Natural killer cell (primary cell): ENCODE data around the gene MGMT. TPM values are rescaled to one million over a fixed set of nuclear protein-coding genes. Genes with fewer than 3 reads are reported as not detected.

Source experiments
- ATAC-seq, 3 donors: fragments of 150-1000 bp in 2 of 3; fragments of 200-7000 bp in 1 of 3; cut with Tn5 transposase; 1 replicate in 1 of 3; 2 replicates in 2 of 3; pipeline ENCODE4 v1.10.0; 2021; ENCODE audit warnings: mild to moderate bottlenecking in 2 of 3, moderate library complexity in 2 of 3
- DNase-seq, 2 donors: peaks; one replicate each; pipeline versions ENCODE4 v3.0.0 to v3.0.0-alpha.2; 2013 to 2021; ENCODE audit warnings: mixed read lengths in 1 of 2
- H3K27ac ChIP-seq: one replicate; pipeline ENCODE4 v1.5.1; 2013; ENCODE audit warnings: mild to moderate bottlenecking, low read length
- H3K27me3 ChIP-seq: one replicate; pipeline ENCODE4 v1.6.1; 2013; ENCODE audit warnings: low read length; ENCODE audit not compliant: control insufficient read depth, insufficient read depth
- H3K36me3 ChIP-seq: one replicate; pipeline ENCODE4 v1.6.1; 2013; ENCODE audit warnings: low read length; ENCODE audit not compliant: control insufficient read depth, insufficient read depth
- H3K4me1 ChIP-seq: one replicate; pipeline ENCODE4 v1.6.1; 2013; ENCODE audit warnings: low read length; ENCODE audit not compliant: control insufficient read depth, insufficient read depth
- H3K4me3 ChIP-seq: one replicate; pipeline ENCODE4 v1.5.1; 2013; ENCODE audit warnings: low read length
- H3K9me3 ChIP-seq: one replicate; pipeline ENCODE4 v1.6.1; 2013; ENCODE audit warnings: low read length; ENCODE audit not compliant: control insufficient read depth, insufficient read depth
- H3K27ac Mint-ChIP-seq, 2 donors: one replicate each; pipeline ENCODE4 v1.8.0; 2022; ENCODE audit warnings: mild to moderate bottlenecking in 2 of 2, mixed read lengths in 2 of 2, moderate library complexity in 1 of 2
- H3K27me3 Mint-ChIP-seq, 2 donors: one replicate each; pipeline ENCODE4 v1.8.0; 2022; ENCODE audit warnings: low read depth in 2 of 2, mixed read lengths in 2 of 2
- H3K36me3 Mint-ChIP-seq: one replicate; pipeline ENCODE4 v1.8.0; 2022; ENCODE audit warnings: mixed read lengths
- H3K4me1 Mint-ChIP-seq, 2 donors: one replicate each; pipeline ENCODE4 v1.8.0; 2022; ENCODE audit warnings: mixed read lengths in 2 of 2
- H3K4me3 Mint-ChIP-seq: one replicate; pipeline ENCODE4 v1.8.0; 2022; ENCODE audit warnings: mild to moderate bottlenecking, moderate library complexity, mixed read lengths
- H3K9me3 Mint-ChIP-seq, 2 donors: one replicate each; pipeline ENCODE4 v1.8.0; 2022; ENCODE audit warnings: mixed read lengths in 2 of 2
- CTCF ChIP-seq: fragments of 200-600 bp; IDR thresholded peaks from one replicate; pipeline ENCODE4 v1.8.0; 2022; ENCODE audit warnings: antibody characterized with exemption
- WGBS: methylation state at CpG from one replicate; pipeline ENCODE4 v1.1.7; 2013; ENCODE audit warnings: missing lambda C conversion rate; ENCODE audit not compliant: insufficient coverage; 5-methylcytosine and 5-hydroxymethylcytosine counted together
- intact Hi-C: fragments of 100-400 bp; cut with micrococcal nuclease; formaldehyde crosslinking; loops from one replicate; pipeline ENCODE4 v1.14.2; 2022
- total RNA-seq, 4 donors: library from RNA; stranded (reverse); fragments of 120-200 nt in 1 of 4; gene quantifications; one replicate each; pipeline versions ENCODE4 v1.2.3 to v1.2.4, GENCODE V29; 2013 to 2022

MGMT gene
- total RNA-seq, 3 donors from 2014 or later (not counting 1 experiment from before 2014, with no cell fraction given): 16.5 to 19.7 (median 18.8) TPM

DNA sequence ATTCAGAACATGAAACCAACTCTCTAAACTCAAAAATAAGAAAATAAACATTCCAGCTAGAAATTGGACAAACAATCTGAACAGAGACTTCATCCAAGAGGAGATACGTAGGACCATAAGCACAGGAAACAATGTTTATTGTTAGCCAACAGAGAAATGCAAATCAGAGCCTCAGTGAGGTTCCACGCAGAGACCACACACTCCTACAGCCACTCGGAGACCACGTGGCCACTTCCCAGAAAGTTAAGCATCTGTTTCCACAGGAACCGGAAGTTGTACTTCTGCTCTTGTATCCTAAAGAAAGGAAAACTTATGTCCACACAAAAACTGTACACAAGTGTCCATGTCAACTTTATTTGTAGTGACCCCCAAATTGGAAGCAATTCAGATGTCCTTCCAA, 214.8 kb downstream of the MGMT start:
- Histone ChIP-seq H3K27me3 (no peaks in the 10 kb centered on the region), H3K9me3 (no peaks in the 10 kb centered on the region), H3K4me1 (no peaks in the 10 kb centered on the region), H3K36me3 (no peaks in the 10 kb centered on the region), H3K27ac (no peak overlapping the region), H3K4me3 (no peak overlapping the region)
- DNase-seq: no peak
- no peaks in the 10 kb centered on the region for H3K27me3 Mint-ChIP-seq
- TF ChIP-seq CTCF: no peak
- ATAC-seq: no peak
- H3K4me1 Mint-ChIP-seq: no peaks in the 10 kb centered on the region
- H3K9me3 Mint-ChIP-seq: no peaks in the 10 kb centered on the region
- H3K27ac Mint-ChIP-seq: no peak overlapping the region
- 70% methylated on average over 5 of the region's 5 CpGs for WGBS
- intact Hi-C loops: no loop called here
- H3K4me3 Mint-ChIP-seq: no peak overlapping the region
- H3K36me3 Mint-ChIP-seq: no peaks in the 10 kb centered on the region

DNA sequence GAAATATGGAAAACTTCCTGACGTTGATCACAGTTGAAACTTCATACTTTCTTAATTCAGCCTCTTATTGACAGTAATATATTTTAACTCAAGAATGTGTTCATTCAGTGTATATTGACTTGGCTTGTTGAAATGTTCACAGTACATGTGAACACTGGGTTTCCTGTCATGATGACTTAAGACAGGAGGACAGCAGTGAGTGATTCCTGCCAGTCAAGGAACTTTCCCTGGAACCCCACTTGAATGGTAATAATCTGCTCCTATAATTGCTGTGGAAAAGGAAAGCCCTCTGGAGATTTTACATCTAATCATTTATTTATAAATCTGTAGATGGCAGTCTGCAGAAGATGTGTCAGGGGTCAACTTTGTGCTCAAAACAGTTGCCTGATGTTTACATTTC, 216.5 kb downstream of the MGMT start:
- Mint-ChIP-seq H3K27me3 (no peaks in the 10 kb centered on the region), H3K4me1 (no peaks in the 10 kb centered on the region), H3K27ac (no peak overlapping the region), H3K36me3 (no peaks in the 10 kb centered on the region), H3K4me3 (no peak overlapping the region), H3K9me3 (no peaks in the 10 kb centered on the region)
- Histone ChIP-seq H3K4me3 (no peak overlapping the region), H3K36me3 (no peaks in the 10 kb centered on the region), H3K27me3 (no peaks in the 10 kb centered on the region), H3K4me1 (no peaks in the 10 kb centered on the region), H3K9me3 (no peaks in the 10 kb centered on the region), H3K27ac (no peak overlapping the region)
- no peak for TF ChIP-seq CTCF
- WGBS: no CpG with 5 or more reads among the region's 1 CpG
- DNase-seq (no peak), ATAC-seq (no peak)
- intact Hi-C loops: no loop called here

DNA sequence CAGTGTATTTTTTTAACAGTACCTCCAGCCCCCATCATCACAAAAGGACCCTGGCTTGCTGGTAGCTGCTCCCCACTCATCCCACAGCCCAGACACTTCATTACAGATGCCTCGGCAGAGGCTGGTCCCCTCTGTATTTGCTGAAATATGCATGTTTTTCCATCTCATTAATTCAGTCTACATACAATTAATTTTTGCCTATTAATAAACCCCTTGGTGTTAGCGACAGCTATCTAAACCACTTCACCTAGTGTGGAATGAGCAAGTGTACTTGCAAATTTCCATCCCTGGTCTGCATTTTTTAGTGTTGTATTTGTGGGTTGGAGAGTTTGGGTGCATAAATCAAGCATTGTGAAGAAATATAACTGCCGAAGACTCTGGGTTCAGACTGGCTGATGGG, 216.9 kb downstream of the MGMT start:
- Histone ChIP-seq H3K36me3 (no peaks in the 10 kb centered on the region), H3K27me3 (no peaks in the 10 kb centered on the region), H3K4me3 (no peak overlapping the region), H3K27ac (no peak overlapping the region), H3K4me1 (no peaks in the 10 kb centered on the region), H3K9me3 (no peaks in the 10 kb centered on the region)
- H3K27me3 Mint-ChIP-seq: no peaks in the 10 kb centered on the region
- intact Hi-C loops: no loop called here
- TF ChIP-seq CTCF: no peak
- H3K4me3 Mint-ChIP-seq: no peak overlapping the region
- no peaks in the 10 kb centered on the region for H3K36me3 Mint-ChIP-seq
- no peaks in the 10 kb centered on the region for H3K4me1 Mint-ChIP-seq
- DNase-seq (no peak), ATAC-seq (no peak)
- 90% methylated on average over 3 of the region's 3 CpGs for WGBS
- no peaks in the 10 kb centered on the region for H3K9me3 Mint-ChIP-seq
- no peak overlapping the region for H3K27ac Mint-ChIP-seq

- no peak overlapping the region for H3K4me3 Mint-ChIP-seq
Measured at GRCh38 chr10:129685271-129685670, 218.2 kb downstream of the MGMT start.

More at GRCh38 chr10:129685271-129685670, 218.2 kb downstream of the MGMT start:
- TF ChIP-seq CTCF: no peak
- no peak for ATAC-seq
- H3K9me3 Mint-ChIP-seq: no peaks in the 10 kb centered on the region
- whole genome bisulfite sequencing: 96% methylated on average over 8 of the region's 8 CpGs
- H3K27ac ChIP-seq: no peak overlapping the region
- DNase-seq: no peak
- H3K27ac Mint-ChIP-seq: no peak overlapping the region
- no peak overlapping the region for H3K4me3 ChIP-seq
- H3K36me3 ChIP-seq: no peaks in the 10 kb centered on the region
- H3K27me3 ChIP-seq: no peaks in the 10 kb centered on the region
- no peaks in the 10 kb centered on the region for H3K27me3 Mint-ChIP-seq
- H3K4me1 Mint-ChIP-seq: peaks cover under 1 to 1% of the 10 kb centered on the region in 2 donors
- H3K9me3 ChIP-seq: no peaks in the 10 kb centered on the region
- no peaks in the 10 kb centered on the region for H3K36me3 Mint-ChIP-seq
- intact Hi-C loops: no loop called here
- H3K4me1 ChIP-seq: no peaks in the 10 kb centered on the region
